Measurements from ENCODE around the gene FMN1.

FMN1 gene

GRCh38 chr15:33179874-33180273, 14.6 kb downstream of the FMN1 start:
- H3K9me3 Mint-ChIP-seq = no peaks in the 10 kb centered on the region
- H3K27me3 Mint-ChIP-seq = no peaks in the 10 kb centered on the region
- no peak for DNase-seq
- ATAC-seq = no peak
- no peak overlapping the region for H3K4me3 Mint-ChIP-seq
- H3K4me1 Mint-ChIP-seq = no peaks in the 10 kb centered on the region
- H3K27ac Mint-ChIP-seq = no peak overlapping the region

GRCh38 chr15:33171202-33171601, 23.3 kb downstream of the FMN1 start:
- no peak overlapping the region for H3K4me3 Mint-ChIP-seq
- H3K9me3 Mint-ChIP-seq = peaks cover 0 to 3% of the 10 kb centered on the region in 2 donors
- ATAC-seq (no peak), DNase-seq (no peak)
- peaks cover 19% of the 10 kb centered on the region for H3K27me3 Mint-ChIP-seq
- no peak overlapping the region for H3K27ac Mint-ChIP-seq
- no peaks in the 10 kb centered on the region for H3K4me1 Mint-ChIP-seq

GRCh38 chr15:33169625-33170024, 24.9 kb downstream of the FMN1 start:
- H3K4me1 Mint-ChIP-seq = no peaks in the 10 kb centered on the region
- H3K9me3 Mint-ChIP-seq = peaks cover 0 to 3% of the 10 kb centered on the region in 2 donors
- ATAC-seq (no peak), DNase-seq (no peak)
- H3K4me3 Mint-ChIP-seq = no peak overlapping the region
- H3K27me3 Mint-ChIP-seq = peaks cover 19% of the 10 kb centered on the region
- H3K27ac Mint-ChIP-seq = no peak overlapping the region

GRCh38 chr15:33168444-33168843, 26.1 kb downstream of the FMN1 start:
- H3K9me3 Mint-ChIP-seq = peaks cover 0 to 3% of the 10 kb centered on the region in 2 donors
- DNase-seq (no peak), ATAC-seq (no peak)
- H3K4me3 Mint-ChIP-seq = no peak overlapping the region
- peaks cover 19% of the 10 kb centered on the region for H3K27me3 Mint-ChIP-seq
- H3K27ac Mint-ChIP-seq = no peak overlapping the region
- H3K4me1 Mint-ChIP-seq = no peaks in the 10 kb centered on the region

- Mint-ChIP-seq H3K4me1 (peaks cover 17% of the 10 kb centered on the region), H3K27ac (no peak overlapping the region), H3K9me3 (peaks cover 0 to 3% of the 10 kb centered on the region in 2 donors), H3K27me3 (peaks cover 20% of the 10 kb centered on the region), H3K4me3 (no peak overlapping the region)
- no peak for DNase-seq
- ATAC-seq = no peak
Observed at GRCh38 chr15:33163816-33164215, 30.7 kb downstream of the FMN1 start.

GRCh38 chr15:33161209-33161608, 33.3 kb downstream of the FMN1 start:
- Mint-ChIP-seq H3K27ac (no peak overlapping the region), H3K27me3 (peaks cover 13% of the 10 kb centered on the region), H3K4me1 (peaks cover 17% of the 10 kb centered on the region), H3K9me3 (no peaks in the 10 kb centered on the region), H3K4me3 (no peak overlapping the region)
- no peak for ATAC-seq
- no peak for DNase-seq

GRCh38 chr15:33160581-33161165, 33.8 kb downstream of the FMN1 start:
- H3K4me1 Mint-ChIP-seq = peaks cover 17% of the 10 kb centered on the region
- peaks cover 13% of the 10 kb centered on the region for H3K27me3 Mint-ChIP-seq
- DNase-seq (no peak), ATAC-seq (no peak)
- no peaks in the 10 kb centered on the region for H3K9me3 Mint-ChIP-seq
- no peak overlapping the region for H3K27ac Mint-ChIP-seq
- H3K4me3 Mint-ChIP-seq = no peak overlapping the region

- Mint-ChIP-seq H3K27ac (no peak overlapping the region), H3K27me3 (peaks cover 13% of the 10 kb centered on the region), H3K4me3 (no peak overlapping the region), H3K9me3 (no peaks in the 10 kb centered on the region), H3K4me1 (peaks cover 17% of the 10 kb centered on the region)
- ATAC-seq = no peak
- no peak for DNase-seq
Observed at GRCh38 chr15:33159726-33160453, 34.6 kb downstream of the FMN1 start.

GRCh38 chr15:33158366-33158765, 36.1 kb downstream of the FMN1 start:
- H3K9me3 Mint-ChIP-seq = no peaks in the 10 kb centered on the region
- no peak overlapping the region for H3K4me3 Mint-ChIP-seq
- H3K27ac Mint-ChIP-seq = peak overlapping the region in 1 of 2 donors; percentile 61
- H3K4me1 Mint-ChIP-seq = peaks cover 17% of the 10 kb centered on the region
- ATAC-seq (no peak), DNase-seq (no peak)
- peaks cover 13% of the 10 kb centered on the region for H3K27me3 Mint-ChIP-seq

- no peak for DNase-seq
- Mint-ChIP-seq H3K27ac (no peak overlapping the region), H3K4me1 (peaks cover 17% of the 10 kb centered on the region), H3K9me3 (no peaks in the 10 kb centered on the region), H3K4me3 (no peak overlapping the region), H3K27me3 (peaks cover 13% of the 10 kb centered on the region)
- ATAC-seq = no peak
Observed at GRCh38 chr15:33157371-33158037, 37.0 kb downstream of the FMN1 start.

- ATAC-seq = no peak
- Mint-ChIP-seq H3K27me3 (no peaks in the 10 kb centered on the region), H3K27ac (no peak overlapping the region), H3K4me3 (no peak overlapping the region), H3K9me3 (no peaks in the 10 kb centered on the region), H3K4me1 (peaks cover 20% of the 10 kb centered on the region)
- no peak for DNase-seq
Observed at GRCh38 chr15:33155691-33156420, 38.7 kb downstream of the FMN1 start.

- H3K4me1 Mint-ChIP-seq = peaks cover 15% of the 10 kb centered on the region
- DNase-seq (no peak), ATAC-seq (no peak)
- H3K4me3 Mint-ChIP-seq = no peak overlapping the region
- no peaks in the 10 kb centered on the region for H3K9me3 Mint-ChIP-seq
- H3K27me3 Mint-ChIP-seq = no peaks in the 10 kb centered on the region
- peak overlapping the region in 1 of 2 donors; percentile 49 for H3K27ac Mint-ChIP-seq
Observed at GRCh38 chr15:33154351-33155166, 40.0 kb downstream of the FMN1 start.

- Mint-ChIP-seq H3K4me1 (peaks cover 12% of the 10 kb centered on the region), H3K27ac (no peak overlapping the region), H3K4me3 (no peak overlapping the region), H3K27me3 (no peaks in the 10 kb centered on the region), H3K9me3 (no peaks in the 10 kb centered on the region)
- ATAC-seq (no peak), DNase-seq (no peak)
Observed at GRCh38 chr15:33153548-33153947, 41.0 kb downstream of the FMN1 start.

- no peak overlapping the region for H3K27ac Mint-ChIP-seq
- H3K4me3 Mint-ChIP-seq = no peak overlapping the region
- DNase-seq = no peak
- peaks cover 20% of the 10 kb centered on the region for H3K4me1 Mint-ChIP-seq
- no peak for ATAC-seq
- H3K27me3 Mint-ChIP-seq = no peaks in the 10 kb centered on the region
- H3K9me3 Mint-ChIP-seq = no peaks in the 10 kb centered on the region
Observed at GRCh38 chr15:33152502-33153109, 41.9 kb downstream of the FMN1 start.

GRCh38 chr15:33150971-33151370, 43.5 kb downstream of the FMN1 start:
- Mint-ChIP-seq H3K27me3 (no peaks in the 10 kb centered on the region), H3K4me3 (no peak overlapping the region), H3K4me1 (peaks cover 20% of the 10 kb centered on the region), H3K9me3 (no peaks in the 10 kb centered on the region), H3K27ac (no peak overlapping the region)
- ATAC-seq (no peak), DNase-seq (no peak)
